ENCODE results near the gene AGAP2. TPM values are rescaled to one million over a fixed set of nuclear protein-coding genes. Genes with fewer than 3 reads are reported as not detected.

Gene AGAP2
- total RNA-seq, 1 experiment from 2014 or later: 2.0 TPM

DNA sequence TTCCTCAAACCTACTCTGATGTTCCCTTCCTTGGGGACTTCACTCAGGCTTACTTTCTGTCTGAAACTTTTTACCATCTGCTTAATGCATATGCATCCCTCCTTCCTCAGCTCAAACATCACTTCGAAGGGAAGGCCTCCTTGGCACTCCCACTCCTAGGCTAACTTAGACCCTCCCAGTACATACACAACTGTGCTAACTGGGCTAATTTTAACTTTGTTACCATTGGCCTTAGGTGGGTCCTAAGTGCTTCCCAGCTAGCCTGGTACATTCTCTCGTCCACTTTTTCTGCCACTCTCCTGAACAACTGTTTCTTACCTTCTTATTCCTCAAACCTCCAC, 37.7 kb upstream of the AGAP2 start (continued):
- TF ChIP-seq, protein P1, sequence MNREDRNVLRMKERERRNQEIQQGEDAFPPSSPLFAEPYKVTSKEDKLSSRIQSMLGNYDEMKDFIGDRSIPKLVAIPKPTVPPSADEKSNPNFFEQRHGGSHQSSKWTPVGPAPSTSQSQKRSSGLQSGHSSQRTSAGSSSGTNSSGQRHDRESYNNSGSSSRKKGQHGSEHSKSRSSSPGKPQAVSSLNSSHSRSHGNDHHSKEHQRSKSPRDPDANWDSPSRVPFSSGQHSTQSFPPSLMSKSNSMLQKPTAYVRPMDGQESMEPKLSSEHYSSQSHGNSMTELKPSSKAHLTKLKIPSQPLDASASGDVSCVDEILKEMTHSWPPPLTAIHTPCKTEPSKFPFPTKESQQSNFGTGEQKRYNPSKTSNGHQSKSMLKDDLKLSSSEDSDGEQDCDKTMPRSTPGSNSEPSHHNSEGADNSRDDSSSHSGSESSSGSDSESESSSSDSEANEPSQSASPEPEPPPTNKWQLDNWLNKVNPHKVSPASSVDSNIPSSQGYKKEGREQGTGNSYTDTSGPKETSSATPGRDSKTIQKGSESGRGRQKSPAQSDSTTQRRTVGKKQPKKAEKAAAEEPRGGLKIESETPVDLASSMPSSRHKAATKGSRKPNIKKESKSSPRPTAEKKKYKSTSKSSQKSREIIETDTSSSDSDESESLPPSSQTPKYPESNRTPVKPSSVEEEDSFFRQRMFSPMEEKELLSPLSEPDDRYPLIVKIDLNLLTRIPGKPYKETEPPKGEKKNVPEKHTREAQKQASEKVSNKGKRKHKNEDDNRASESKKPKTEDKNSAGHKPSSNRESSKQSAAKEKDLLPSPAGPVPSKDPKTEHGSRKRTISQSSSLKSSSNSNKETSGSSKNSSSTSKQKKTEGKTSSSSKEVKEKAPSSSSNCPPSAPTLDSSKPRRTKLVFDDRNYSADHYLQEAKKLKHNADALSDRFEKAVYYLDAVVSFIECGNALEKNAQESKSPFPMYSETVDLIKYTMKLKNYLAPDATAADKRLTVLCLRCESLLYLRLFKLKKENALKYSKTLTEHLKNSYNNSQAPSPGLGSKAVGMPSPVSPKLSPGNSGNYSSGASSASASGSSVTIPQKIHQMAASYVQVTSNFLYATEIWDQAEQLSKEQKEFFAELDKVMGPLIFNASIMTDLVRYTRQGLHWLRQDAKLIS (CRISPR knock-in tag; IDR thresholded peaks at IDR 0.05; ENCODE audit: borderline replicate concordance): no peak
- TF ChIP-seq SP1 (CRISPR knock-in tag; conservative IDR thresholded peaks at IDR 0.05): no peak
- TF ChIP-seq, protein P2, sequence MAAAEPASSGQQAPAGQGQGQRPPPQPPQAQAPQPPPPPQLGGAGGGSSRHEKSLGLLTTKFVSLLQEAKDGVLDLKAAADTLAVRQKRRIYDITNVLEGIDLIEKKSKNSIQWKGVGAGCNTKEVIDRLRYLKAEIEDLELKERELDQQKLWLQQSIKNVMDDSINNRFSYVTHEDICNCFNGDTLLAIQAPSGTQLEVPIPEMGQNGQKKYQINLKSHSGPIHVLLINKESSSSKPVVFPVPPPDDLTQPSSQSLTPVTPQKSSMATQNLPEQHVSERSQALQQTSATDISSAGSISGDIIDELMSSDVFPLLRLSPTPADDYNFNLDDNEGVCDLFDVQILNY (CRISPR knock-in tag; IDR thresholded peaks at IDR 0.05): no peak

DNA sequence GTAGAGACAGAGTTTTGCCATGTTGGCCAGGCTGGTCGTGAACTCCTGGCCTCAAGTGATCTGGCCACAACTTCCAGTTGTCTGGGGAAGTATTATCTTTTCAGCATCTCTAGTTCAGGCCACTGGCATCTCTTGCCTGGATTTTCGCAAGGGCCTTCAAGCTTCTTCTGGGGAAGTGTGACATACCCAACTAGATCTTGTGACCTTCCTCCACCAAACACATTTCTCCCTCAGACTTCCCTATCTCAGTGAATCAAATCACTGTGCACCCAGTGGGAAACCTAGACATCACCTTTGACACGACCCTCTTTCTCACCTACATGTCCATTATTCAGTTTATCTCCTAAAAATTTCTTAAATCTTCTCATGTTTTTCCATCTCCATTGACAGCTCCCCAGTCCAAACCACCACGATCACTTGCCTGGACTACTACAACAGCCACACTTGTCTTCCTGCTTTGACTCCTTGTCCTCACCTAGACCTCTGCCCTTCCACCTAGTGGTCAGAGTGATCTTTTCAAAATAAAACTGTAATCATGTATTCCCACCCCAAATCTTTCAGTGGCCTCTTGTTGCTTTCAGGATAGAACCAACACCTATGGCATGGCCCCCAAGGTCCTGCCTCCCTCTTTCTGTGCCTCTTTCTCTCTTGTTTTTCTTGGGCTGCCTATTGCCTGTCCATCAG, 37.2 kb upstream of the AGAP2 start:
- ChIA-PET CTCF (interaction anchor here (0.9 to 2.0 kb wide), 3 partner anchors 10 to 28 kb away, joined by 4 to 8 read pairs (median 5); no protein-coding TSS in a partner anchor), POLR2A (no interaction called here)
- Mint-ChIP-seq H3K4me1 (peaks cover 6% of the 10 kb centered on the region; the same call in 1 of the 2 replicates), H3K9me3 (no peaks in the 10 kb centered on the region), H3K4me3 (no peak overlapping the region), H3K27ac (no peak overlapping the region), H3K27me3 (ENCODE audit: low read depth) (peaks cover 16% of the 10 kb centered on the region), H3K36me3 (peaks cover under 1% of the 10 kb centered on the region; the same call in 1 of the 2 replicates)
- no peak for DNase-seq (ENCODE audit: low spot score)
- TF ChIP-seq NFATC4 (CRISPR knock-in tag; IDR thresholded peaks at IDR 0.05) (no peak), NFE2L1 (CRISPR knock-in tag; IDR thresholded peaks at IDR 0.05) (no peak), ZNF263 (CRISPR knock-in tag; IDR thresholded peaks at IDR 0.05; ENCODE audit: low read depth) (no peak), JUN (CRISPR knock-in tag; IDR thresholded peaks at IDR 0.05) (no peak), HMGA2 (CRISPR knock-in tag; IDR thresholded peaks at IDR 0.05) (no peak), TCF7 (CRISPR knock-in tag; IDR thresholded peaks at IDR 0.05; ENCODE audit: low read depth) (no peak), ZNF396 (CRISPR knock-in tag; IDR thresholded peaks at IDR 0.05; ENCODE audit: borderline replicate concordance) (no peak)
- TF ChIP-seq, protein P3, sequence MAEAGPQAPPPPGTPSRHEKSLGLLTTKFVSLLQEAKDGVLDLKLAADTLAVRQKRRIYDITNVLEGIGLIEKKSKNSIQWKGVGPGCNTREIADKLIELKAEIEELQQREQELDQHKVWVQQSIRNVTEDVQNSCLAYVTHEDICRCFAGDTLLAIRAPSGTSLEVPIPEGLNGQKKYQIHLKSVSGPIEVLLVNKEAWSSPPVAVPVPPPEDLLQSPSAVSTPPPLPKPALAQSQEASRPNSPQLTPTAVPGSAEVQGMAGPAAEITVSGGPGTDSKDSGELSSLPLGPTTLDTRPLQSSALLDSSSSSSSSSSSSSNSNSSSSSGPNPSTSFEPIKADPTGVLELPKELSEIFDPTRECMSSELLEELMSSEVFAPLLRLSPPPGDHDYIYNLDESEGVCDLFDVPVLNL (CRISPR knock-in tag; IDR thresholded peaks at IDR 0.05; ENCODE audit: borderline replicate concordance, low read depth): no peak
- TF ChIP-seq, protein P4, sequence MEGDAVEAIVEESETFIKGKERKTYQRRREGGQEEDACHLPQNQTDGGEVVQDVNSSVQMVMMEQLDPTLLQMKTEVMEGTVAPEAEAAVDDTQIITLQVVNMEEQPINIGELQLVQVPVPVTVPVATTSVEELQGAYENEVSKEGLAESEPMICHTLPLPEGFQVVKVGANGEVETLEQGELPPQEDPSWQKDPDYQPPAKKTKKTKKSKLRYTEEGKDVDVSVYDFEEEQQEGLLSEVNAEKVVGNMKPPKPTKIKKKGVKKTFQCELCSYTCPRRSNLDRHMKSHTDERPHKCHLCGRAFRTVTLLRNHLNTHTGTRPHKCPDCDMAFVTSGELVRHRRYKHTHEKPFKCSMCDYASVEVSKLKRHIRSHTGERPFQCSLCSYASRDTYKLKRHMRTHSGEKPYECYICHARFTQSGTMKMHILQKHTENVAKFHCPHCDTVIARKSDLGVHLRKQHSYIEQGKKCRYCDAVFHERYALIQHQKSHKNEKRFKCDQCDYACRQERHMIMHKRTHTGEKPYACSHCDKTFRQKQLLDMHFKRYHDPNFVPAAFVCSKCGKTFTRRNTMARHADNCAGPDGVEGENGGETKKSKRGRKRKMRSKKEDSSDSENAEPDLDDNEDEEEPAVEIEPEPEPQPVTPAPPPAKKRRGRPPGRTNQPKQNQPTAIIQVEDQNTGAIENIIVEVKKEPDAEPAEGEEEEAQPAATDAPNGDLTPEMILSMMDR (IDR thresholded peaks at IDR 0.05): no peak
- ATAC-seq: no peak

DNA sequence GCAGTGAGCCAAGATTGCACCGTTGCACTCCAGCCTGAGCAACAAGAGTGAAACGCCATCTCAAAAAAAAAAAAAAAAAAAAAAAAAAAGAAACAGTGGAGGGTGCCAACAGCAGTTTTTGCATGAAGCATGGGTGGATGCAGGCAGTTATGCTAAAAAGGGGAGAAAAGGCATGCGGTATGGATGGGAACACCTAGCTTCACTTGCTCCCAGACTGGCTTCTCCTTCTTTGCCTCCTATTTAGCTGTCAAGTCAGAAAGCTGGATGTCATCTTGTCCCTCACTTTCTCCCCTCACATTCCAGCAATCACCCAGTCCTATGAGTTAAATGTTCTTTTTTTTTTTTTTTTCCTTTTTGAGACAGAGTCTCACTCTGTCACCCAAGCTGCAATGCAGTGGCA, 36.5 kb upstream of the AGAP2 start:
- Mint-ChIP-seq H3K4me3 (no peak overlapping the region), H3K36me3 (peaks cover 6% of the 10 kb centered on the region; the same call in 1 of the 2 replicates), H3K9me3 (no peaks in the 10 kb centered on the region), H3K27ac (no peak overlapping the region), H3K4me1 (peaks cover 6% of the 10 kb centered on the region; the same call in 1 of the 2 replicates), H3K27me3 (ENCODE audit: low read depth) (peaks cover 16% of the 10 kb centered on the region)
- no peak for ATAC-seq
- CTCF ChIA-PET: interaction anchor here (0.9 to 2.0 kb wide), 4 partner anchors 9 to 142 kb away, joined by 3 to 8 read pairs (median 4); partner anchors contain the start of gene B4GALNT1
- POLR2A ChIA-PET: no interaction called here
- no peak for DNase-seq (ENCODE audit: low spot score)
- TF ChIP-seq ZNF121 (CRISPR knock-in tag; IDR thresholded peaks at IDR 0.05) (no peak), NR1H2 (CRISPR knock-in tag; IDR thresholded peaks at IDR 0.05) (no peak), RELA (CRISPR knock-in tag; IDR thresholded peaks at IDR 0.05; ENCODE audit: borderline replicate concordance) (no peak), HMGA2 (CRISPR knock-in tag; IDR thresholded peaks at IDR 0.05) (no peak), JAZF1 (CRISPR knock-in tag; IDR thresholded peaks at IDR 0.05) (no peak), CREB1 (CRISPR knock-in tag; IDR thresholded peaks at IDR 0.05) (no peak)
- TF ChIP-seq, protein P5, sequence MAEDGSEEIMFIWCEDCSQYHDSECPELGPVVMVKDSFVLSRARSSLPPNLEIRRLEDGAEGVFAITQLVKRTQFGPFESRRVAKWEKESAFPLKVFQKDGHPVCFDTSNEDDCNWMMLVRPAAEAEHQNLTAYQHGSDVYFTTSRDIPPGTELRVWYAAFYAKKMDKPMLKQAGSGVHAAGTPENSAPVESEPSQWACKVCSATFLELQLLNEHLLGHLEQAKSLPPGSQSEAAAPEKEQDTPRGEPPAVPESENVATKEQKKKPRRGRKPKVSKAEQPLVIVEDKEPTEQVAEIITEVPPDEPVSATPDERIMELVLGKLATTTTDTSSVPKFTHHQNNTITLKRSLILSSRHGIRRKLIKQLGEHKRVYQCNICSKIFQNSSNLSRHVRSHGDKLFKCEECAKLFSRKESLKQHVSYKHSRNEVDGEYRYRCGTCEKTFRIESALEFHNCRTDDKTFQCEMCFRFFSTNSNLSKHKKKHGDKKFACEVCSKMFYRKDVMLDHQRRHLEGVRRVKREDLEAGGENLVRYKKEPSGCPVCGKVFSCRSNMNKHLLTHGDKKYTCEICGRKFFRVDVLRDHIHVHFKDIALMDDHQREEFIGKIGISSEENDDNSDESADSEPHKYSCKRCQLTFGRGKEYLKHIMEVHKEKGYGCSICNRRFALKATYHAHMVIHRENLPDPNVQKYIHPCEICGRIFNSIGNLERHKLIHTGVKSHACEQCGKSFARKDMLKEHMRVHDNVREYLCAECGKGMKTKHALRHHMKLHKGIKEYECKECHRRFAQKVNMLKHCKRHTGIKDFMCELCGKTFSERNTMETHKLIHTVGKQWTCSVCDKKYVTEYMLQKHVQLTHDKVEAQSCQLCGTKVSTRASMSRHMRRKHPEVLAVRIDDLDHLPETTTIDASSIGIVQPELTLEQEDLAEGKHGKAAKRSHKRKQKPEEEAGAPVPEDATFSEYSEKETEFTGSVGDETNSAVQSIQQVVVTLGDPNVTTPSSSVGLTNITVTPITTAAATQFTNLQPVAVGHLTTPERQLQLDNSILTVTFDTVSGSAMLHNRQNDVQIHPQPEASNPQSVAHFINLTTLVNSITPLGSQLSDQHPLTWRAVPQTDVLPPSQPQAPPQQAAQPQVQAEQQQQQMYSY (CRISPR knock-in tag; IDR thresholded peaks at IDR 0.05): no peak
- TF ChIP-seq, protein P6, sequence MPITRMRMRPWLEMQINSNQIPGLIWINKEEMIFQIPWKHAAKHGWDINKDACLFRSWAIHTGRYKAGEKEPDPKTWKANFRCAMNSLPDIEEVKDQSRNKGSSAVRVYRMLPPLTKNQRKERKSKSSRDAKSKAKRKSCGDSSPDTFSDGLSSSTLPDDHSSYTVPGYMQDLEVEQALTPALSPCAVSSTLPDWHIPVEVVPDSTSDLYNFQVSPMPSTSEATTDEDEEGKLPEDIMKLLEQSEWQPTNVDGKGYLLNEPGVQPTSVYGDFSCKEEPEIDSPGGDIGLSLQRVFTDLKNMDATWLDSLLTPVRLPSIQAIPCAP (CRISPR knock-in tag; IDR thresholded peaks at IDR 0.05): no peak
- TF ChIP-seq, protein P7, sequence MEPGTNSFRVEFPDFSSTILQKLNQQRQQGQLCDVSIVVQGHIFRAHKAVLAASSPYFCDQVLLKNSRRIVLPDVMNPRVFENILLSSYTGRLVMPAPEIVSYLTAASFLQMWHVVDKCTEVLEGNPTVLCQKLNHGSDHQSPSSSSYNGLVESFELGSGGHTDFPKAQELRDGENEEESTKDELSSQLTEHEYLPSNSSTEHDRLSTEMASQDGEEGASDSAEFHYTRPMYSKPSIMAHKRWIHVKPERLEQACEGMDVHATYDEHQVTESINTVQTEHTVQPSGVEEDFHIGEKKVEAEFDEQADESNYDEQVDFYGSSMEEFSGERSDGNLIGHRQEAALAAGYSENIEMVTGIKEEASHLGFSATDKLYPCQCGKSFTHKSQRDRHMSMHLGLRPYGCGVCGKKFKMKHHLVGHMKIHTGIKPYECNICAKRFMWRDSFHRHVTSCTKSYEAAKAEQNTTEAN (CRISPR knock-in tag; IDR thresholded peaks at IDR 0.05): no peak
